Hepatic stellate cell (primary cell): ENCODE data around the gene FOXC1.

Source experiments
- DNase-seq: peaks from one replicate; pipeline ENCODE4 v3.0.0; 2011; ENCODE audit warnings: low spot score

The FOXC1 gene

GRCh38 chr6:1643830-1644445, 34.2 kb downstream of the FOXC1 start:
- no peak for DNase-seq

GRCh38 chr6:1644516-1645060, 34.9 kb downstream of the FOXC1 start:
- DNase-seq, result no peak

DNA sequence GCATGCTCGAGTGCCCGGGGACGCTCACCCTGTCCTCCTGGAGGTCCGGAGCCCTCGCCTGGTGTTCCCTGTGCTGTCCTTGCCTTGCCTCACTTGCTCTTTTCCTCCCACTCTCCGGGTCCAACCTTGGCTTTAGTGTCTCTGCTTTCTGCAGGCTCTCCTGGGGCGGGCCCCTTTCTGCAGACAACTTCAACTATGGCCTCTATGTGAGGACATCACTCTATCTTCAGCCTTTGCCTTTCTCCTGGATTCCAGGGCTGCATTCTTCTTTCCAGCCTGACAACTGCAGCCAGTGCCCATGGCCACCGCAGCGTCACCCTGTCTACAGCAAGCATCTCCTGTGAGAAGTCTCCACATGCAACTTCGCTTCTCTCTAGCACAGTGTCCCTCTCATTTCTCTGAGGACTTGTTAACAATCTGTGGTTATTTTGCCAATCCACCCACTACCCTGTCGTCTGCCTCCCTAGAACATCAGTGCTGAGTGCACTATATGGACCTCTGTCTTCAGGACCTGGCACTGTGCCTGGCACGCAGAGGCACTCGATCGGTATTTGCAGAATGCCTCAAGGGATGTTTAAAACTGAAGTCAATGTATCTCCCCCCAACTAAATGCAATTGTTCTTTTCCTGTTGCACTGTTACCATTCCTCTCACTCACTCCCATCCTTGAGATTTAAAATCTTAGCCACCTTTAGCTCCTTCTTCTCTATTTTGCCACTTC, 35.9 kb downstream of the FOXC1 start:
- no peak for DNase-seq

DNA sequence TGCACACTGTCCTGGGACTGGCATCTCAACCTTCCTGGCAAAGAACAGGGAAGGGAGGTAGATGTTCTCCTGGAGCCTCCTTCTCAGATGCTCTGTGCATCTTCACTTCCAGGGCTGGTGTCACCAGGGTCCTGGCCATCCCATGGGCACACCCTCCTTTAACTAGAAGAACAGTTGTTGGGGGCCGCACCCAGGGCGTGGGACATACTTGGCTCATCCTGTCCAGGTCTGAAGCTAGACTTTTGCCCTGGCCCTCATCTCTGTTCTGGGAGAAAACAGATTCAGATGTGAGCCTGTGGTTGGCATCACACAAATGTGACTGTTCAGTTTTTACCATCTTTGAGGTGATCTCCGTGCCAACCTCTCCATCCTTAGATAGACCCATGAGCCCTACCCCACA, 41.6 kb downstream of the FOXC1 start:
- no peak for DNase-seq

- DNase-seq, result no peak
Observed at GRCh38 chr6:1652842-1653241, 43.1 kb downstream of the FOXC1 start.

GRCh38 chr6:1654054-1654453, 44.3 kb downstream of the FOXC1 start:
- DNase-seq, result no peak

DNA sequence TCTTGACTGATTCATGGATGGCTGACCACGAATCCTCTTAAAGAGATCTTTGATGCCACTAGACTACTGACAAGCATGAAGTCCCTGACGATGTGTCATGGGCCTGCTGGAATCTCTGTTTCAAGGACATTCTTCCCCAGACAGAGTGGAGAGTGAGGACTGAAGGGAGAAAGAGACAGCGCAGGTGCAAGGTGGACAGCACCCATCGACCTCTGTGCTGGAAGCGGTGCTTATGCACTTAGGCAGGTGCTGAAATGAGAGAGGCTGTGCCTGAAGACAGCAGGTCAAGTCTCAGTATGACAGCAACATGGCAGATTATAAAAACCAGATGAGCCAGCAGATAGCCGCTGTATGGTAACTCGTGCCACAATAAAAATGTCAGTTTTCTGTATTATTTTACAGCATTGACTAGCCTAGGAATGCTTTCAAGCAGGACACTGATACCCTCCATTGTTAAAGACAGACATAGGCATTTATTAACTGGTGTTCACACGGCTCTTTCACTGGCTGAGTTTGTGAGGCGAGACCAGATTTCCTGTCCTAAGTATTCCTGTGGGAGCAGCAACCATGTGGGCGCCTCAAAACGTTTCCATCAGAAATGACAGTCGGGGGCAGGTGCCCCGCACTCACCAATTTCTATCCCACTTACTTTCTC, 47.5 kb downstream of the FOXC1 start:
- DNase-seq, result no peak

- no peak for DNase-seq
Observed at GRCh38 chr6:1657771-1658165, 48.1 kb downstream of the FOXC1 start.

DNA sequence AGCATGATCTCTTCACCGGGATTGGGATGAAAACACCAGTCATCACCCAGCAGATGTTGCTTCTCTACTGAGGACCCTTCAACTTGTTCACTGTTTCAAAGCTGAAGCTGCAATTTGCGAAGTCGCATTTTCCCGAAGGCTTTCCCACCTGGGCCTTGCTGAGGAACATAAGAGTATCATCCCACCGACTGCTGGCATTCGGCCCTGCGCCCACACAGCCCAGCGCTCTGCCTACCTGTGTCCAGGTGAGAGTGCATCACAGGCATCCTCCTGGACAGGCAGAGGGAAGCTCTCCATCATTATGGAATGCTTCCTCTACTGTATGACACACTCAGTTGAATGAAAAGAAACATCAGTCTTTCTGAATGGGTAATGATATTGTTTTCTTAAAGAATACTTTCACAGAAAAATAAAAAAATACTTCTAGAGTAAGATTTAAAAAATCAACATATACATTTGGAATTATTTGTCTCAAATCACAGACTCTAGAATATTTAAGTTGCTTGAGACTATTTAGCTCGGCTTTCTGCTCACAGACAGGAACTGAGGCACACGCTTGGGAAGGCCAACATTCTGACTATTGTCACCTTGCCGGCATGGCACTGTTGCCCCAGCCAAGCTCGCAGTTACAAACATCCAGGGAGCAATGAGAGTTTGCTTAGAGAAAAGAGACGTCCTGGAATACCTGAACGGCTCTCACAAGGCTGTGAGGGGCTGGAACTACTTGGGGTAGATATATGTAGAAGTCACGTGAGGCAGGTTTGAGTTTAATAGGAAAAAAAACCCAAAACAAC, 48.7 kb downstream of the FOXC1 start:
- DNase-seq, result no peak

- DNase-seq, result no peak
Observed at GRCh38 chr6:1659816-1660215, 50.1 kb downstream of the FOXC1 start.

DNA sequence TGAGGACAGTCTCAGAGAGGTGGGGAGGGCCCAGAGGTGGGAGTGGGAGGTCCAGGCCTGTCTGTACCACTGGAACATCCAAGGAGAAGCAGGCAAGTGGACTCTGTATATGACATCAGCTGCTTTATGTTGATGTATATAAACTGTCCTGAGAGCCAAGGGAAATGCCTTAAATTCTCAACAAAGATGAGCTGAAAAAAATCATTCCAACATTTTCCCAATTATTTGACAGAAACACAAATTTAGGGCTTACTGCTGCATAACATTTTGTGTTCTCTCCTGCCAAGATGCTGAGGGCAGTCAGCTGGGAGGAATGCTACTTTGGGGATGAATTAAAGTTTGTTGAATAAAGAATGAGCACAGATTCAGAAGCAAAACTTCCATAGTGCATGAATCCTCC, 52.8 kb downstream of the FOXC1 start:
- no peak for DNase-seq
